Fibroblast of upper back skin (primary cell): ENCODE results near the gene TBXAS1.
"Not testable (repeated sequence)": the region's sequence is repeated elsewhere in the genome, so short reads cannot be mapped to it uniquely, and the experiment has no call there.

Source experiments
- DNase-seq: peaks from one replicate; pipeline ENCODE4 v3.0.0-alpha.2; 2013

TBXAS1 gene

DNA sequence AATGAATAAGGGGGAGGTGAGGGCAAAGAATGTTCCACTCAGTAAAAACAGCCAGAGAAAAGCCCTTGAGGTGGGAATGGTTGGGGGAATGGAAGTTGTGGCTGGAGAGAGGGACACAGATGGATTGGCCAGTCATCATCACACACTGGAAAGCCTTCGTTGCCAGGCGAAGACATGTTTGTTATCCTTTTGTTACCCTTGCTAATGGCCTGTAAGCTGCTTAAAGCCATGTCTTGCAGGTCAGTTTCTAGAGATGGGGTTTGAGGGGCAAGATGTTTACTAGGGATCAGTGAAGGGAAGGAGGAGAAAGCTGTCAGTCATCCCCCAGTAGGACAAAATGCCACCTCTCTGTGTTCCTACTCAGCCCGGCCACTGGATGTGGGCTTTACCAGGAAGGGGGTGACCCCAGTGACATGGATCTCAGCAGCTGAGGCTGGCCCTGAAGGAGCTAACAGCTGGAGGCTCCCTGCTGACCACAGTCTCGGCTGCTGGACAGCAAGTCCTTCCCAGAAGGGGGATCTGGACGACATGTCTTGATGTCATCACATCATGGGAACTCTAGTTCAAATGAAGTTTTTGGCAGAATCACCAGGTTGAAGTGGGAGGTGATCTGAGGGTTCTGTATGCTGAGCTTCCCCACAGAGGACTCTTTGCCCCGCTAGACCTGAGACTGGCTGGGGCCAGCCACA is 66.2 kb downstream of the TBXAS1 start:
- no peak for DNase-seq

GRCh38 chr7:139896288-139896687 is 67.2 kb downstream of the TBXAS1 start:
- DNase-seq: no peak

GRCh38 chr7:139896831-139897230 is 67.8 kb downstream of the TBXAS1 start:
- DNase-seq: no peak

DNA sequence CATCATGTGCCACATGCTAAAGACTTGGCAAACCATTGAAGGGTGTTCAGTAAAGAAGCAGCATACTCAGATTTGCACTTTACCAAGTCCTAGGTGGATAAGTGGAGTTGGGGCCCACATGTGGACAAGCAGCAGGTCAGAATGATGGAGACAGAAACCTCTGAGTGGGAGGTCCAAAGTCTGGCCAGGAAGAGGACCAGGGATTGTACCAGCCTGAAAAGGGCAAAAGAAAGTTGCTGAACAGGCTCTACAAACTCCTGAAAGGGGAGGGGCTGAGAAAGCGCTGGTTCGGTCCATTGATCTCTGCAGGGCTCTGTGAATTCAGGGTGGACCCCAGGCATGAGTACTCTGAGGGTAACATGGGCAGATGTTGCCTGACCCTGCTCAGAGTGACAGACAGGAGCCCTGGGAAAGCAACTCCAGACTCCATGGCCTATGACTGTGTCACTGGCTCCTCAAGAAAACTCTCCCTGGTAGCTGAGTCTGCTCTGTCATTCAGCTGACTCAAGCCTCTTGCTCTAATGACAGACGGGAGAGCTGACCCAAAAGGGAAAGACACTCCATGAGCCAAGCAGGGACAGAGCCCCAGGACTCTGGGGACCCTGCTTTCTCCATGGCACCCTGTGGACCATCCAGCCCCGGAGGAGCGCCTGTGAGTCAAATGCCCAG is 68.5 kb downstream of the TBXAS1 start:
- DNase-seq: no peak

GRCh38 chr7:139898483-139898882 is 69.4 kb downstream of the TBXAS1 start:
- DNase-seq: no peak

- no peak for DNase-seq
These were observed 70.4 kb downstream of the TBXAS1 start for GRCh38 chr7:139899328-139899955.

DNA sequence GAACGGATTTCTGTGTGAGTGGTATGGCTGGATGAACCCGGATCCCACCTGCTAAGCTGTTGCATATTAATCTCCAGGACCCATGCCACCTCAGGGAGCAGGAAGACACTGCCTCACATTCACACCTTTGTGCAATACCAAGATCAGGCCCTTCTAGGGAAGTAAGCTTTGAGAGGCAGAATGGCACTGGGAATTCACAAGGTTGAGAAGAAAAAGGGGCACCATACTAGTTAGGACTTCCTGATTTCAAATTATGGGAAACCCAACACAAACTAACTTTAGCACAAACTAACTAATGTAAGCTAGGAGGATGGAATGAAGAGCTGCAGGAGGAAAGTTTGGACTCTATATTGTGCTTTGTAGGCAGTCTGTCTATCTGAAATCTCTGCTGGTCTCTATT is 71.3 kb downstream of the TBXAS1 start:
- DNase-seq: no peak

DNA sequence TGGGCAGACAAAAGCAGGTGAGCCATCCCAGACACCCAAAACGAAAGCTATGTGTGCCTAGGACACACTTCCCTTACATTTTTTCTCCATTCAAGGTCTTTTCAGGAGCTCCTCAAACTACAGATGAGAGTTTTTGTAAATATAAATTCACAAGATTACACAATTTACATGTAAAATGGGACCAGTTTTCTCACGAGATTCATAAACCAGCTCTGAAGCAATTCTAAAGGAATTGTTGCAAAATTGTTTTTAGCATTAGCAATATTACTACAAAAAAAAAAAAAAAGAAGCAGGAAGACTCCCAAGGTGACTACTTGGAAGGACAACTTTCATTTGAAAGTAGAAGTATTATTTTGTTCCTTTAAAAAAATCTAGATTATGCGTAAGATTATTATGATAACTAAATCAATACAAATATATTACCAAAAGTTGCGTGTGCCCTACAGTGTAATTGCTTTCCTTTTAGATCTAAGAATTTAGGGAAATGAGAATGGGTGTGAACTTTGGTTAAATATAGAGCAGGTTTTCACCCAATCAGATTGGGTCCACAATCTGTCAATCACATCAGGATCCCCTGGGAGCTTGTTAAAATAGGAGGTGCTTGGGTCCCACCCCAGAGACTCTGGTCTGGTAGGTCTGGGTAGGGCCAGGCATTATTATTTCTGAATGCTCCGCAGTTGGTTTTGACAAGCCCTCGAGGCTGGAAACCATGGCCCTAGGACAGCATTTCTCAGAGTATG is 72.2 kb downstream of the TBXAS1 start:
- no peak for DNase-seq

- no peak for DNase-seq
These were observed 72.8 kb downstream of the TBXAS1 start for GRCh38 chr7:139901901-139902300.

DNA sequence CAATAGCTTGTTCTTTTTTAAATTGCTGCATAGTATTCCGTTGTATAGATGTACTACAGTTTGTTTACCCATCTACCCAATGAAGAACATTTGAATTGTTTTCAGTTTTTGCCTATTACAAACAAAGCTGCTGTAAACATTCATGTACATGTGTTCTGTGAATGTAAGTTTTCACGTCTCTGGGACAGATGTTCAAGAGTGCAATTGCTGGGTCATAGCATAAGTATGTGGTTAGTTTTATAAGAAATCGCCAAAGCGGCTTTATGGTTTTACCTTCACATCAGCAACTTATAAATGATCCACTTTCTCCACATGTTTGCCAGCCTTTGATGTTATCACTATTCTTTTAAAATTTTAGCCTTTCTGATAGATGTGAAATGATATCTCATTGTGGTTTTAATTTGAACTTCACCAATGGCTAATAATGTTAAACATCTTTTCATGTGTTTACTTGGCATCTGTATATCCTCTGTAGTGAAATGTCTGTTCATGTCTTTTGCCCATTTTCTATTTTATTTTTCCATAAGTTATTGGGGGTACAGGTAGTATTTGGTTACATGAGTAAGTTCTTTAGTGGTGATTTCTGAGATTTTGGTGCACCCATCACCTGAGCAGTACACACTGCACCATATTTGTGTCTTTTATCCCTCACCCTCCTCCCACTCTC is 73.5 kb downstream of the TBXAS1 start:
- DNase-seq: no peak

DNA sequence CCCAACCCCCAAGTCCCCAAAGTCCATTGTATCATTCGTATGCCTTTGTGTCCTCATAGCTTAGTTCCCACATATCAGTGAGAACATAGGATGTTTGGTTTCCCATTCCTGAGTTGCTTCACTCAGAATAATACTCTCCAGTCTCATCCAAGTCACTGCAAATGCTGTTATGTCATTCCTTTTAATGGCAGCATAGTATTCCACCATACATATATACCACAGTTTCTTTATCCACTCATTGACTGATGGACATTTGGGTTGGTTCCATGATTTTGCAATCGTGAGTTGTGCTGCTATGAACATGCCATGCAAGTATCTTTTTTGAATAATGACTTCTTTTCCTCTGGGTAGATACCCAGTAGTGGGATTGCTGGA is 74.0 kb downstream of the TBXAS1 start:
- not testable (repeated sequence) for DNase-seq

GRCh38 chr7:139906879-139907278 is 77.8 kb downstream of the TBXAS1 start:
- no peak for DNase-seq

- DNase-seq: no peak
These were observed 79.7 kb downstream of the TBXAS1 start for GRCh38 chr7:139908792-139909191.

DNA sequence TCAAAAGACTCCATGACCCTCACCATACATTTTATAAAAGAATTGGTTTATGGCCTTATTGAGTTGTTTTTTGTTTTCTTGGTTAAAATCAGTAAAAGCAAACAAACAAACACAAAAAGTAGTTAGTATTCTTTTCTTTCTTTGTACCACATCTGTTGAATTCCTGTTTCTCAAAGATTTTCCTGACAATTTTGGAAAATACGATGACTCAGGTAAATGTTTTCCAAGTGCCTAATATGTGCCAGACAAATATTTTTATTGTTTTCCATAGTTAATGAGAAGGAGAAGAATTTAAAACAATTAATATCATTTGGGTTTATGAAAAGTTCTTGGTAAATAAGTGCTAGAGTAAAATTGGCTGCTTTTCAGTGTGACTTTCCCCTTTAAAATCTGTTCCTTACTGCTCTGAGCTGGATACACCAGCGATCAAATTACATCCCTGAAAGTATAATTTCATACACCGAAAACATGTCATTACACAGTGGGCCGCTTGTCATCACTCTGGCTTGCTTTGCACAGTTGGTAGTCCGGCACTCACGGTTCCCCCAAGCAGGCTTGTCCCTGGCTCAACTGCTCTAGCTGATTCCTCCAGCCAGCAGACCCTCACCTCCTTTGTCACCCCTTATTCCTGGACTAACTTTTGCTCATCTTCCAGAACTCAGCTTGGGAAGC is 80.5 kb downstream of the TBXAS1 start:
- DNase-seq: peak; percentile 68

- DNase-seq: peak; percentile 51
These were observed 84.2 kb downstream of the TBXAS1 start for GRCh38 chr7:139913021-139913844.

DNA sequence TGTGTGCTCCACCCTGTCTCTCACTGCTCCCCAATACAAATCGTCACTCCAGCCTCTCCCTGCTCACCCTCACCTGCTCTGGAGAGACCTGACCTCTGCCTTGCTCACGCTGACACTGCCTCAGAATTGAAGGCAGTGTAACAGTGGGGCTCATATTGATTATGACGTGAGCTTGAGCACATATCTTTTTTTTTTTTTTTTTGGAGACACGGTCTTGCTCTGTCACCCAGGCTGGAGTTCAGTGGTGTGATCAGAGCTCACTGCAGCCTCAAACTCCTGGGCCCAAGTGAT is 84.7 kb downstream of the TBXAS1 start:
- DNase-seq: no peak

DNA sequence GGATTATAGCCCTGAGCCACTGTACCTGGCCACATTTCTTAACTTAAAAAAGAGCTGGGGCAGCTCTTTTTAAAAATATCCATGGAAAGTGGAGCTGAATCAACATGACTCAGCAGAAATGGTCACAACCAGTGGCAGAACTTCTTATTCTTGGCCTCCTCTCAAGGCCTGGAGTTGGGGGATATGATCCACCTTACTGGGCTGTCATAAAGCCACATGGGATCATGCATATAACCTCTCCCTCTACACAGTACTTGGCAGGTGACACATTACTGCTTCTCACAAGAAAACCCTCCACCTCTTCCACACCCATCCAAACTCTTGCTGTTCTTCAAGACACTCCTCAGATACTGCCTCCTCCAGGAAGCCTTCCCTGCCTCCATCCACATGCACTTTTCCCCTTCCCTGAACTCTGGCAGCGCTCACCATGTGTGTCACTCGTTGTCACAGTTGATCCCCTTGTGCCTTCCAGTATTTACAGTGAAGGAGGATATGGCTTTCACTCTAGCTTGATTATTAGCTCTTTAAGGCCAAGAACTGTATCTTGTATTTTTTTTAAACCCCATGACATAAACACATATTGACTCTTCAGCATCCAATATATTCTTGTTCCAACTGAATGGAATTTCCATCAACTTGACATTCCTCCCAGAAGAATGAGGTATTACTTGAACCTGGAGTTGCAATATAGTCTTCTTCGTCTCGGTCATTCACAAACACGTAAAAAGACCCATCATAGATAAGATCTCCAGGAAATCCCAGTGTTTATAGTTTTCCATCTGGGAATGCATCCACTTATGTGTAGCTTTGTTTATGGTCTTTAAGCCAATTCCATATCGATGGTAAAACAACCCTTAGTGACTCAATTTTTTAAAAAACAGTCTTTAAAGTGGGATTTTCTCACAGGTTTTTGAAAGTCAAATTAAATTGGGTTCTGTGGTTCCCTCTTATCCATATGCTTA is 85.5 kb downstream of the TBXAS1 start:
- peak; percentile 77 for DNase-seq

DNA sequence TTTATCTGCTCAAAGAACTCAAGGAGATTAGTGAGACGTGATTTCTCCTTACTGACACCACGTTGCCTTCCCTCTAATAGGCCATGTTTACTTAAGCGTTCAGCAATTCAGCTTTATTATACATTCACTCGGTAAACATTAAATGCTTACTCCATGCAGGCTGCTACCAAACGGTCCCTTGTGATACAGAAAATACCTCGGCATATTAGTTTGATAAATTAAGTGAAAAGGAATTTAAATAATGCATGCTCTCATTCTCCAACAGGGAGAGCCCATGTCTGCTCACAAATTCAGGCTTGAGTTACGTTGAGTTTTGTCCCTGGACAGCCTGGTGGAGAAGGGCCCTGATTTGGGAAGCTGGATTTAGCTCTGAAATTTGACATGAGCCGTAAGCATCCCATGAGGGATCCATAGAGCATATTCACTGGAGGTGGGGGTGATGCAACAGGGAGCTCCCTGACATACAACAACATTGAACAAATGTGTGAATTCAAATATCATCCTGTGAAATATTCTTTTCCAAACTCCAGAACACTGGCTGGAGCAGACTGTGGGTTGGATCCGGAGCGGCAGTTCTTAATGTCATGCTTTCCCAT is 86.3 kb downstream of the TBXAS1 start:
- peak; percentile 80 for DNase-seq

DNA sequence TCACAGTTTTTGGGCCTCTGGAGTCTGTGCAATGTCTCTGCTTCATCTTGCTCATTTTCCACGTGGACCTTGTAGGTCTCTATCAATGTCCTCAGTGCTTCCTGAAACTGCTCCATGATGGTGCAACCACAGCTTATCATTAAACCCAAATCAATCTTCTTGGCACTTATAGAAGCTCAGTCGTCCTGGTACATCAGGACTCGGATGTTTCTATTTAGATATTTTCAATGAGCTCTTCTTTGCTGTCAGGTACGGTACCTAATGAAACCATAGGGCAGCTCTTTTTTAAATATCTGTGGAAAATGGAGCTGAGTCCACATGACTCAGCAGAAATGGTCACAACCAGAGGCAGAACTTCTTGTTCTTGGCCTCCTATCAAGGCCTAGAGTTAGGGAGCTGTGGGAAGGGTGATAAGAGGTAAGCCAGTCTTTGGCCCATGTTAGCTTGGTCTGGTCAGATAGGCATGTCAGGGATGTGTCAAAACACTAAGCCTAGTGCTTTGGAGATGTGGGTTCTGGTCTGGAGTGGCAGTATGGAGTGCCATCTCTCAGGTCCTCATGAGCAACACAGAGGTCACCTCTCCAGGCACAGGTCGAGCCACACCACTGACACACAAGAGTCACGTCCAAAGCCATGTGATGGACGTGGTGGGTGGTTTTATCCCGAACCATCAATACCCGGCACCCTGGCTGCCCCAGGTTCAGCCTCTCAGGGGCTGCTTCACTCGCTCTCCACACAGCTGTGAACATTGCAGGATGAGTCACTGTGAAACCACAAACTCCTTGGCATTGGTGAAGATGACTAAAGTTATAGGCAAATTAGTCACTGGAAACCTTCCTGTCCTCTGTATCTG is 87.0 kb downstream of the TBXAS1 start:
- peak; percentile 98 for DNase-seq
